NT2/D1 (cell line): ENCODE data around the gene KIAA1217.

Experiments used
- DNase-seq: peaks from one replicate; pipeline ENCODE4 v3.0.0-alpha.2; 2011; ENCODE audit warnings: low read depth, low spot score
- H3K27me3 ChIP-seq: 2 replicates; pipeline ENCODE4 v1.6.0; 2011; ENCODE audit warnings: mild to moderate bottlenecking; ENCODE audit not compliant: insufficient read length, insufficient read depth
- H3K36me3 ChIP-seq: 2 replicates; pipeline ENCODE4 v1.6.1; 2011; ENCODE audit warnings: mild to moderate bottlenecking, low read length, mixed read lengths; ENCODE audit not compliant: insufficient read depth, insufficient read length
- H3K4me1 ChIP-seq: 2 replicates; pipeline ENCODE4 v1.5.1; 2011; ENCODE audit not compliant: insufficient read depth, insufficient read length
- H3K4me3 ChIP-seq: 2 replicates; pipeline ENCODE4 v1.5.1; 2011; ENCODE audit warnings: low read depth; ENCODE audit not compliant: insufficient read length
- H3K9ac ChIP-seq: 2 replicates; pipeline ENCODE4 v1.6.0; 2011; ENCODE audit warnings: low read depth; ENCODE audit not compliant: insufficient read length
- H3K9me3 ChIP-seq: 2 replicates; pipeline ENCODE4 v1.5.1; 2011; ENCODE audit warnings: mild to moderate bottlenecking, low read length; ENCODE audit not compliant: insufficient read depth
- SUZ12 ChIP-seq: IDR thresholded peaks from 2 replicates; pipeline ENCODE4 v1.6.1; 2011; ENCODE audit not compliant: insufficient read length, insufficient read depth; ENCODE audit errors: extremely low read depth
- YY1 ChIP-seq: IDR thresholded peaks from 2 replicates; pipeline ENCODE4 v1.6.1; 2011; ENCODE audit not compliant: insufficient read length, insufficient read depth
- ZNF274 ChIP-seq: IDR thresholded peaks from 2 replicates; pipeline ENCODE4 v1.6.1; 2011; ENCODE audit warnings: mild to moderate bottlenecking, low read depth, low read length

Gene KIAA1217

DNA sequence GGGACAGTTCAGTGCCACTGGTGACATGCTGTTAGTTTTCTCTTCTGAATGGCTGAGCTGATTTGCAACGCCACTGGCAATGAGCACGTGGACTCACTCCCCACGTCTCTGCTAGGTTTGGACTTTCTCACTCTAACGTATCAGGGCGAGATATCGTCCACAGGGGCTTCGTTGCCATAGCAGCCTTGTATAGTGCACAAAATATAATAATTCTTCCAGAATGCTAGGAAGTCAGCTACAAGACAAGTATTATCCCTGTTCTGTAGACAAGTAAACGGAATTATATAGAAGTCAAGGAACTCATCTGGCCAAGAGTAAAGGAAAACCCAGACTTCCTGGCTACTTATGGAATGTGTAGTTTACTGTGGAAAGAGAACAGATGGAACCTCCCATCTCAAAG, 288.0 kb downstream of the KIAA1217 start:
- no peak overlapping the region for H3K9ac ChIP-seq
- TF ChIP-seq YY1 (no peak), ZNF274 (no peak), SUZ12 (no peak)
- H3K4me1 ChIP-seq = no peaks in the 10 kb centered on the region
- no peak for DNase-seq
- peaks cover 28% of the 10 kb centered on the region for H3K36me3 ChIP-seq
- no peaks in the 10 kb centered on the region for H3K9me3 ChIP-seq
- H3K27me3 ChIP-seq = no peaks in the 10 kb centered on the region
- no peak overlapping the region for H3K4me3 ChIP-seq

DNA sequence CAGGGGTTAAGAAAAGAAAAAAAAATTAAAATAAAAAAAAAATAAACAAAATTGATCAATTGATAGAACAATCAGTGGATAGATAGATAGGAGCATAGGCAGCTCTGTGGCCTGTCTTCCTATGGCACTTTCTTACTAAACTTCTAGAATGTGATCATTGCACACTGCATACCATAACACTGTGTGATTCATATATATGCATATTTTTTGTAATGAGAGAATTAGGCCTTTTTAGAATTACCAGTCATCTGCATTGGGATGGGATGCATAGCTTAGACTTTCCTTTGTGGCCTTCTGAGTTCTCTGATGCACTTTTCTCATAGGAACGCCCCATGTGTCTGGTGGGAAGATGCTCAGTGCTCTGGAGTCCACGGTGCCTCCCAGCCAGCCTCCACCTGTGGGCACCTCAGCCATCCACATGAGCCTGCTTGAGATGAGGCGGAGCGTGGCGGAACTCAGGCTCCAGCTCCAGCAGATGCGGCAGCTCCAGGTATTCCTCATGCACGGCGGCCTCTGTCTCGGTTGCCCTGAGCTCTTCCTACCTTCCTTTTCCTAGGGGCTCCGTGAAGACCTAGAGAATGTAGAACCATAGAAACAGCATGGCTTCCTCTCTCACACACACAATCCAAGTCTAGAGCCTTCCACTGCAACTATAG, 292.2 kb downstream of the KIAA1217 start:
- no peak for DNase-seq
- Histone ChIP-seq H3K27me3 (no peaks in the 10 kb centered on the region), H3K9ac (no peak overlapping the region), H3K4me1 (no peaks in the 10 kb centered on the region), H3K4me3 (no peak overlapping the region), H3K36me3 (peaks cover 32% of the 10 kb centered on the region), H3K9me3 (no peaks in the 10 kb centered on the region)
- TF ChIP-seq ZNF274 (no peak), SUZ12 (no peak), YY1 (no peak)

DNA sequence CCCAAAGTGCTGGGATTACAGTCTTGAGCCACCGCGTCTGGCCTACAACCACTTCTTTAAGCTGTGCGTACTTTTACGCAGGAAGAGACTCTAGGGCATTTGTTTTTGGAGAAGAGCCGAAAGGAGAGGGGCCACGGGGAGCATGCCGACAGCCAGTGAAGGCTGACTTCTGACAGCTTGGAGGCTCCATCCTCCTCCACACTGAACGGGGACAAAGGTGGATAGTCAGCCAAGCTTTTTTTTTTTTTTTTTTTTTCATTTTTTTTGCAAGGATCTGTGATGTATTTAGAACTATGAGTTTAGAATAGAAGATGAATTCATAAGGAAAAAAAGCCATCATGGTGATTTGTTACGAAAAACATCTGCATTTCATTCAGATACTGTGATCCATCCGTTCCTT, 293.1 kb downstream of the KIAA1217 start:
- H3K9me3 ChIP-seq = no peaks in the 10 kb centered on the region
- H3K4me1 ChIP-seq = no peaks in the 10 kb centered on the region
- H3K36me3 ChIP-seq = peaks cover 34% of the 10 kb centered on the region
- no peak overlapping the region for H3K9ac ChIP-seq
- H3K4me3 ChIP-seq = no peak overlapping the region
- no peaks in the 10 kb centered on the region for H3K27me3 ChIP-seq
- TF ChIP-seq YY1 (no peak), ZNF274 (no peak), SUZ12 (no peak)
- no peak for DNase-seq

DNA sequence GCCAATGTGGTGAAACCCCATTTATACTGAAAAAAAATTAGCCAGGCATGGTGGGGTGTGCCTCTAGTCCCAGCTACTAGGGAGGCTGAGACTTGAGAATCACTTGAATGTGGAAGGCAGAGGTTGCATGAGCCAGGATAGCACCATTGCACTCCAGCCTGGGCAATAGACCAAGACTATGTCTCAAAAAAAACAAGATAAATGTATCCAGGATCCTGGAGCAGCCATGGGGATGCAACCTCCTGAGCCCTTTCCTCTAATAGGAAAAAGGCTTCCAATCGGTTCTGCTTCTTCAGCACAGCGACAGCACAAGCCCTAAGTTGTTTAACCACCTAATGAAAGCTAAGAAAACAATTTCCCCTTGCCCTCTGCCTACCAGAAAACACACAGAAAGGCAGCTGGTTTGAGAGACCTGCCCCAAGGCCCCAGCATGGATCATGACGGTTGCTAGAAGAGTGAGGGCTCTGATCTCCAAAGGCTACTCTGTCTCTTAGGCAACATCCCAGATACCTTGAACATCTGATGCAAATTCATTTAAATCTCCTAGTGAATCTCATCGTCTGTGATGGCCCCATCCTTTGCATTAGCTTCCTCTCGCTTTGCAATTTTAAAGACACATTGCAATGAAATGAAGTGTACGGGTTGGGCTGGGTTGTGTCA, 294.0 kb downstream of the KIAA1217 start:
- H3K27me3 ChIP-seq = no peaks in the 10 kb centered on the region
- H3K4me1 ChIP-seq = no peaks in the 10 kb centered on the region
- TF ChIP-seq ZNF274 (no peak), SUZ12 (no peak), YY1 (no peak)
- DNase-seq = no peak
- no peak overlapping the region for H3K4me3 ChIP-seq
- H3K36me3 ChIP-seq = peaks cover 34% of the 10 kb centered on the region
- H3K9ac ChIP-seq = no peak overlapping the region
- H3K9me3 ChIP-seq = no peaks in the 10 kb centered on the region

DNA sequence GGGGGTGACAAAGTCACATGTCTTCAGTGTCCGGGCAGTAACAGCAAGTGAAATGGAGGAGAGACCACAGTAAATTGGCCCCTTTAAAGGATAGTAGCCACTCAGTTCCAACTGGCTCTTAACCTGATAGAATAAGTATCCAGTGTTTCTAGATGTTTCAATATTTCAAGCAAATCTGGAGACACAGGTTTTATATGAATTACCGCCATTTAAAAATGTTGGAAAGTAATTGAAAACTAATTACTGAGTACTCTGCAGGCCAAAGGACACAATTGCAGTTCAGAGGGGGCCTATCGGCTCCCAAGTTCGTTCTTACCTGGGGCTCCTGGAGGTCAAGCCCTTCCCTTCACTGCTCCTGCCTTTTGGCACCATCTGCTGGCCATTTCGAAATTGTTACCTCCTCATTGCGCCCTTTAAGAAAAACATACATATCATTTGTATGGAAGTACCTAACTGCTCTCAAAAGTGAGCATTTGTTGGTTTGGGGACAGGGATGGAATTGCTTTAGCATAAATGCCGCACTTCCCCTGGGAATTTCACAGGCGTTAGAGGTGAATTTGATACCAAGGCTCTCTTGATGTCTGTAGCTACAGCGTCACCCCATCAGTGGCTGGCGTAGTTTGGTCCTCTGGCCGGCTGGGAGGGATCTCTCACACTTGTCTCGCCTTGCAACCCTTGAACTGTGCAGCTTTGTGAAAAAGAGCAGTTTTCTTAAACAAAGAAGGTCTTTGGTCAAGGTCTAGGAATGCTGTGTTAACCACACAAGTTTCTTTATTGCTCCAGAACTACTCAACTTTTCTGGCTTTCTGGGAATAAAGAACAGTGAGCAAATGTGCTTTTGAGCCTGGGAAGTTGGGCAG, 294.8 kb downstream of the KIAA1217 start:
- H3K9ac ChIP-seq = no peak overlapping the region
- H3K4me1 ChIP-seq = no peaks in the 10 kb centered on the region
- no peak for TF ChIP-seq SUZ12
- TF ChIP-seq ZNF274 = no peak
- TF ChIP-seq YY1 = no peak
- H3K36me3 ChIP-seq = peaks cover 34% of the 10 kb centered on the region
- H3K27me3 ChIP-seq = no peaks in the 10 kb centered on the region
- H3K4me3 ChIP-seq = no peak overlapping the region
- H3K9me3 ChIP-seq = no peaks in the 10 kb centered on the region
- peak; percentile 70 for DNase-seq

DNA sequence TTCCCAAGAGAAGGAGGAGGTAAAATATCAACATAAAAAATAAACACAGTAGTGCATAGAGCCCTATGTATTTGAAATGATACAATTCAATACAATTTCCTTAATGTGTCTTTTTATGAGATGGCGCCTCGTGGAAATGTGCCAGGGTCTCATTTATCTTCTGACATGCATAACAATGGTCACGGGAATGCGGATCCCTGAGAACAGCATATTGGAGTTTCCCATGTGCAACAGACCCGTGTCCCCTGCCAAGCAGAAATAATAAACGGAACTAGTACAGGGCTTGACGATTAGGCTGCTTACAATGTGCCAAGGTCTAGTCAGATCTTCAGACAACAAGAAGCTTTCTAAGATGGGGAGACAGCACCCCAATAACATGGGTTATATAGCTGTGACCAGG, 296.8 kb downstream of the KIAA1217 start:
- TF ChIP-seq ZNF274 (no peak), SUZ12 (no peak), YY1 (no peak)
- no peaks in the 10 kb centered on the region for H3K27me3 ChIP-seq
- H3K9ac ChIP-seq = no peak overlapping the region
- no peak for DNase-seq
- H3K4me3 ChIP-seq = no peak overlapping the region
- no peaks in the 10 kb centered on the region for H3K9me3 ChIP-seq
- H3K4me1 ChIP-seq = no peaks in the 10 kb centered on the region
- H3K36me3 ChIP-seq = peaks cover 34% of the 10 kb centered on the region

DNA sequence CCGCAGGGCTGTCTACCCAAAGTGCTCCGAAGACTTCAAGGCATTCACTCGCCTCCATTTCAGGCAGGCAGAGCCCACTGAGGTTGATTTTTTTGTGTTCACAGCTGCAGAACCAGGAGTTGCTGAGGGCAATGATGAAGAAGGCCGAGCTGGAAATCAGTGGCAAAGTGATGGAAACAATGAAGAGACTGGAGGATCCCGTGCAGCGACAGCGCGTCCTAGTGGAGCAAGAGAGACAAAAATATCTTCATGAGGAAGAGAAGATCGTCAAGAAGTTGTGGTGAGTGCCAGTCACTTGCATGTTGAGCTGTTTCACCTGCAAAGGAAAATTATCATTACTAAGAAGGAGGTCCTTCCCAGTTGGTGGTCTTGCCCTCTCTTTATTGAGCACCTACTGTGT, 304.2 kb downstream of the KIAA1217 start:
- no peak overlapping the region for H3K9ac ChIP-seq
- DNase-seq = peak; percentile 25
- no peak overlapping the region for H3K4me3 ChIP-seq
- TF ChIP-seq ZNF274 = no peak
- TF ChIP-seq YY1 = no peak
- no peak for TF ChIP-seq SUZ12
- H3K36me3 ChIP-seq = peaks cover 23% of the 10 kb centered on the region
- no peaks in the 10 kb centered on the region for H3K9me3 ChIP-seq
- H3K27me3 ChIP-seq = no peaks in the 10 kb centered on the region
- no peaks in the 10 kb centered on the region for H3K4me1 ChIP-seq
